ENCODE measurements around the gene ADGRL4. TPM values are rescaled to one million over a fixed set of nuclear protein-coding genes. Genes with fewer than 3 reads are reported as not detected.

ADGRL4 gene
- 0.10 TPM for total RNA-seq (2021; ENCODE audit: unreplicated experiment)
- polyA plus RNA-seq (2012): not detected in 2 replicates
- percentile 9 among the genes with signal in this experiment for Bru-seq, nascent RNA
- BruChase-seq, experiment 1, labeled RNA remaining after a 6-hour chase: percentile 9 among the genes with signal in this experiment
- BruChase-seq, experiment 2, labeled RNA remaining after a 2-hour chase: percentile 11 among the genes with signal in this experiment
- long read RNA-seq: 0 reads

DNA sequence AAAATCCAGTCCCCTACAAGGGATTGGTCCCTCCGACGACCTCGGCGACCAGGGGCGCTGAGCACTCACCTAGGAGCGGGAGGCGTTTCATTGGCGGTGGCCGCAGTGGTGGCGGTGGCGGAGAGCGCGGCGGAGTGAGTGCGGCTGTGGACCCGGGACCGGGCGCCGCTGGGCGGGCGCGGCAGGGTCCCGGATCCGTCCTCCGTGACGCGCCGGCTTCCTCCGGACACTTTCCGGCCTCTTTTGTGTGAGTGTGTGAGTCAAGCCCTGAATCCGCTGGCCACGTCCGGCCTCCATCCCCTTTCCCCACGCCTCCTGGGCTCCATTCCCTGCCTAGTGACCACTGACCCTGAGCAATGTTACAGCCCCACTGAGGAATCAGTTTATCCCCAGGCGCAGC, at the start of gene ADGRL4:
Gene ADGRL4, minus strand, starts transcription at position 167 of the 400 bp plus-strand sequence. Its CDS starts 76 bp downstream, at position 91.
- no peak within 1 kb of the TSS for H3K9ac ChIP-seq (ENCODE audit: low read length)
- TF ChIP-seq ATF3 (IDR thresholded peaks at IDR 0.05) (no peak), SRF (IDR thresholded peaks at IDR 0.05; ENCODE audit: low read depth) (no peak), POLR2AphosphoS5 (IDR thresholded peaks at IDR 0.05; ENCODE audit: low read depth, low read length) (no peak), SP1 (IDR thresholded peaks at IDR 0.05; ENCODE audit: low read depth) (no peak), TCF7L2 (IDR thresholded peaks at IDR 0.05; ENCODE audit: borderline replicate concordance, extremely low read depth, insufficient read depth, insufficient read length) (no peak), CEBPB (IDR thresholded peaks at IDR 0.05; ENCODE audit: low read depth) (no peak), ZFX (IDR thresholded peaks at IDR 0.05) (no peak), POLR2A (IDR thresholded peaks at IDR 0.05; ENCODE audit: borderline replicate concordance, extremely low read depth, insufficient read depth, insufficient read length) (no peak), EZH2 (IDR thresholded peaks at IDR 0.05) (no peak), EGR1 (IDR thresholded peaks at IDR 0.05; ENCODE audit: low read depth) (no peak)
- TF ChIP-seq, protein P1, sequence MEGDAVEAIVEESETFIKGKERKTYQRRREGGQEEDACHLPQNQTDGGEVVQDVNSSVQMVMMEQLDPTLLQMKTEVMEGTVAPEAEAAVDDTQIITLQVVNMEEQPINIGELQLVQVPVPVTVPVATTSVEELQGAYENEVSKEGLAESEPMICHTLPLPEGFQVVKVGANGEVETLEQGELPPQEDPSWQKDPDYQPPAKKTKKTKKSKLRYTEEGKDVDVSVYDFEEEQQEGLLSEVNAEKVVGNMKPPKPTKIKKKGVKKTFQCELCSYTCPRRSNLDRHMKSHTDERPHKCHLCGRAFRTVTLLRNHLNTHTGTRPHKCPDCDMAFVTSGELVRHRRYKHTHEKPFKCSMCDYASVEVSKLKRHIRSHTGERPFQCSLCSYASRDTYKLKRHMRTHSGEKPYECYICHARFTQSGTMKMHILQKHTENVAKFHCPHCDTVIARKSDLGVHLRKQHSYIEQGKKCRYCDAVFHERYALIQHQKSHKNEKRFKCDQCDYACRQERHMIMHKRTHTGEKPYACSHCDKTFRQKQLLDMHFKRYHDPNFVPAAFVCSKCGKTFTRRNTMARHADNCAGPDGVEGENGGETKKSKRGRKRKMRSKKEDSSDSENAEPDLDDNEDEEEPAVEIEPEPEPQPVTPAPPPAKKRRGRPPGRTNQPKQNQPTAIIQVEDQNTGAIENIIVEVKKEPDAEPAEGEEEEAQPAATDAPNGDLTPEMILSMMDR (IDR thresholded peaks at IDR 0.05 in 2 of 3, conservative IDR thresholded peaks at IDR 0.05 in 1 of 3; ENCODE audit: borderline replicate concordance in 1 of 3, insufficient read depth in 1 of 3, low read depth in 2 of 3, low read length in 2 of 3): no peak
- TF ChIP-seq, protein P2, sequence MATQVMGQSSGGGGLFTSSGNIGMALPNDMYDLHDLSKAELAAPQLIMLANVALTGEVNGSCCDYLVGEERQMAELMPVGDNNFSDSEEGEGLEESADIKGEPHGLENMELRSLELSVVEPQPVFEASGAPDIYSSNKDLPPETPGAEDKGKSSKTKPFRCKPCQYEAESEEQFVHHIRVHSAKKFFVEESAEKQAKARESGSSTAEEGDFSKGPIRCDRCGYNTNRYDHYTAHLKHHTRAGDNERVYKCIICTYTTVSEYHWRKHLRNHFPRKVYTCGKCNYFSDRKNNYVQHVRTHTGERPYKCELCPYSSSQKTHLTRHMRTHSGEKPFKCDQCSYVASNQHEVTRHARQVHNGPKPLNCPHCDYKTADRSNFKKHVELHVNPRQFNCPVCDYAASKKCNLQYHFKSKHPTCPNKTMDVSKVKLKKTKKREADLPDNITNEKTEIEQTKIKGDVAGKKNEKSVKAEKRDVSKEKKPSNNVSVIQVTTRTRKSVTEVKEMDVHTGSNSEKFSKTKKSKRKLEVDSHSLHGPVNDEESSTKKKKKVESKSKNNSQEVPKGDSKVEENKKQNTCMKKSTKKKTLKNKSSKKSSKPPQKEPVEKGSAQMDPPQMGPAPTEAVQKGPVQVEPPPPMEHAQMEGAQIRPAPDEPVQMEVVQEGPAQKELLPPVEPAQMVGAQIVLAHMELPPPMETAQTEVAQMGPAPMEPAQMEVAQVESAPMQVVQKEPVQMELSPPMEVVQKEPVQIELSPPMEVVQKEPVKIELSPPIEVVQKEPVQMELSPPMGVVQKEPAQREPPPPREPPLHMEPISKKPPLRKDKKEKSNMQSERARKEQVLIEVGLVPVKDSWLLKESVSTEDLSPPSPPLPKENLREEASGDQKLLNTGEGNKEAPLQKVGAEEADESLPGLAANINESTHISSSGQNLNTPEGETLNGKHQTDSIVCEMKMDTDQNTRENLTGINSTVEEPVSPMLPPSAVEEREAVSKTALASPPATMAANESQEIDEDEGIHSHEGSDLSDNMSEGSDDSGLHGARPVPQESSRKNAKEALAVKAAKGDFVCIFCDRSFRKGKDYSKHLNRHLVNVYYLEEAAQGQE (IDR thresholded peaks at IDR 0.05; ENCODE audit: low read depth): no peak

More for the DNA sequence above, at the start of gene ADGRL4:
- no peak within 1 kb of the TSS for H3K27ac ChIP-seq (ENCODE audit: low read depth, low read length)
- ChIA-PET RAD21 (ENCODE audit: low non-redundant PET in 1 of 2, low total read pairs in 2 of 2, uncharacterized antibody in 2 of 2, unreplicated experiment in 2 of 2) (no interaction called here), POLR2A (no interaction called here), CTCF (no interaction called here)
- H3K79me2 ChIP-seq (ENCODE audit: insufficient read depth, low read length): no peaks in the 10 kb centered on the region
- DNase-seq (ENCODE audit: low read depth, low spot score) (no peak), ATAC-seq (no peak)
- no peak within 1 kb of the TSS for H2AFZ ChIP-seq (ENCODE audit: low read depth, low read length, poor library complexity, severe bottlenecking)
- H3K4me2 ChIP-seq (ENCODE audit: low read length): no peak within 1 kb of the TSS
- H3K9me2 ChIP-seq (ENCODE audit: insufficient read depth): no peaks in the 10 kb centered on the region
- no peaks in the 10 kb centered on the region for H3K9me3 ChIP-seq (ENCODE audit: control insufficient read depth in 1 of 2, insufficient read depth in 1 of 2, low read depth in 1 of 2, low read length in 2 of 2)
- intact Hi-C loops (cut with micrococcal nuclease): no loop called here
- H3K4me1 ChIP-seq (ENCODE audit: control insufficient read depth in 1 of 2, insufficient read depth in 2 of 2, low read length in 2 of 2): no peaks in the 10 kb centered on the region
- no peak within 1 kb of the TSS for H3K4me3 ChIP-seq (replicated peaks in 1 of 2; ENCODE audit: low read depth in 1 of 2, low read length in 2 of 2)
- no TSS peak for BruUV-seq (replicated peaks)
- H3K36me3 ChIP-seq (ENCODE audit: control insufficient read depth in 1 of 2, insufficient read depth in 2 of 2, low read length in 2 of 2): no peaks in the 10 kb centered on the region
- H3K27me3 ChIP-seq (ENCODE audit: insufficient read depth, low read length): no peaks in the 10 kb centered on the region
- H4K20me1 ChIP-seq (ENCODE audit: insufficient read depth): no peaks in the 10 kb centered on the region

All from HCT116 (cell line).